T-helper 1 cell (primary cell): ENCODE measurements around the gene ARPC5L.
"Not testable (repeated sequence)": the region's sequence is repeated elsewhere in the genome, so short reads cannot be mapped to it uniquely, and the experiment has no call there.

Experiments used
- DNase-seq, 5 donors: peaks; one replicate each; pipeline ENCODE4 v3.0.0-alpha.2; 2012 to 2020
- total RNA-seq, 4 donors: gene quantifications; one replicate each; lab custom pipeline; 2026; lab: John Stamatoyannopoulos, UW

The ARPC5L gene
- total RNA-seq, result 37.9 to 47.9 (median 39.1) reads per million in 4 donors

DNA sequence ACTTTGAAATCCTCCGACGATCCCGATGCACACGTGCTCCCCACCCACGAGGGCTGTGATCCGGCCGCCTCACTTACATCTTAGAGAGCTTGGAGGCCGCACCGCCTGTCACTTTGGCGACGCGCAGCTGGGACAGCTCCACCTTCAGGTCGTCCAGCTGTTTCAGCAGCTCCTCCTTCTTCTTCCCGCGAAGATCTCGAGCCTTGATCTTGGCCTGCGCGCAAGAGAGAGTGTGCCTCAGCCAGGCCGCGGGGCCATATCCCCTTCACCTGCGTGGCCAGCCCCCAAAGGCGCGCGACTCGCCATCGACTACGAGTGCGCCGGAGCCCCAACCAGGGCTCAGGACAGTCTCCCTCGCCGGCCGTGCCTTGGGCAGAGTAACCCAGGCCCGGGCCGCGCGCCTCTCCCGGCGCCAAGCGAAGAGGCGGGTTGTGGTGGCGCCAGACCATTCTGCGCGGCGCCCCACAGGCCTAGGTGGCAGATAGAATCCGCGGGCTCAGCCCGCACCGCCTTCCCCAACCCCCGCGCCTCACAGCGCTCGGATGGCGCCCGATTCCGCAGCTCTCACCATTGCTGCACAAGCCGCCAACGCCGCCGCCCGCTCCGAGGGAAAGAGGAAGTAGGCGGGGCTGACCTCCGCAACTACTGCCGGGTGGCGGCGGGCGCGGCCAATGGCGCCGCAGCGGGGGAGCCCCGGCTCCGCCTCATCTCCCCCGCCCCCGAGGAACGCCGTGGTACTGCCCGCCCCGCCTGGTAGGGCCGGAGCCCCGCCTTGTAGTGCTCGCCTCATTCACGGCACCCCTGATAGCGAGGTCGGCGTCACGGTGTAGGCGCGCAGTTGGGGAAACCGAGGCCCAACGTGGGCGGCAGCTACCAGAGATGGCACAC lies at the start of gene ARPC5L, which contains the start of gene RPL35:
TSS of gene ARPC5L (plus strand) at position 789 of the 888 bp plus-strand sequence. CDS start 7,161 bp downstream, outside the sequence.
TSS of gene RPL35 (minus strand) at position 616 of the 888 bp plus-strand sequence. CDS start at position 571, 45 bp downstream.
- peak; percentile 91 to 96 (median 94) for DNase-seq

DNA sequence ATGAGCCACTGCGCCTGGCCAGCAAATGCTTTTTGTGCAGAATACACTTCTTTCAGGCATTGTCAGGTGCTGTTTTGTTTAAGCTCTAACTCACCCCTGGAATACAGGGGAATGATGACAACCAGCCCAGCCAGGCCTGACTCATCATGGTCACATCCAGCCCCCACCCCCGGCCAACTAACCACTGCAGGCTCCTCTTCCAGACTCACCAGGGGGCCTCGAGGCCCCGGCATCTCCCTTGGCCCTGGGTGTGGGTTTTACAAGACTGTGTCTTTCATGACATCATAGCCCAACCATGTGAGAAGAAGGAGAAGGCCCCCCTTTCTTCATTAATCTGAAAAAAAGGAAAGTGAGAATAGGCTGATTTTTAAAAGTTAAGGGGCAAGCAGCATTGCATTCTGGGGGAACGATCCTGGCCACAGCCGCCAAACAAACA lies 49.5 kb upstream of the ARPC5L start:
- no peak for DNase-seq

DNA sequence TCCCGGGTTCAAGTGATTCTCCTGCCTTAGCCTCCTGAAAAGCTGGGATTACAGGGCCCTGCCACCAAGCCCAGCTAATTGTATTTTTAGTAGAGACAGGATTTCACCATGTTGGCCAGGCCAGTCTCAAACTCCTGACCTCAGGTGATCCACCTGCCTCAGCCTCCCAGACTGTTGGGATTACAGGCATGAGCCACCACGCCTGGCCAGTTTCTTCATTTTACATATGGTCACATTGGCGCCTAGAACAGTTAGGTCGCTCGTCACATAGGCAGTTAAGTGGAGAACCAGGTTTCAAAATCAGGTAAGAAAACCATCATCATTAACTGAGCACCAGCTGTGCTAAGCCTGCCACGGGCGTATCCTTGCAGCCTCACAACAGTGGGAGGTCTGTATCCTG lies 48.9 kb upstream of the ARPC5L start:
- no peak for DNase-seq

DNA sequence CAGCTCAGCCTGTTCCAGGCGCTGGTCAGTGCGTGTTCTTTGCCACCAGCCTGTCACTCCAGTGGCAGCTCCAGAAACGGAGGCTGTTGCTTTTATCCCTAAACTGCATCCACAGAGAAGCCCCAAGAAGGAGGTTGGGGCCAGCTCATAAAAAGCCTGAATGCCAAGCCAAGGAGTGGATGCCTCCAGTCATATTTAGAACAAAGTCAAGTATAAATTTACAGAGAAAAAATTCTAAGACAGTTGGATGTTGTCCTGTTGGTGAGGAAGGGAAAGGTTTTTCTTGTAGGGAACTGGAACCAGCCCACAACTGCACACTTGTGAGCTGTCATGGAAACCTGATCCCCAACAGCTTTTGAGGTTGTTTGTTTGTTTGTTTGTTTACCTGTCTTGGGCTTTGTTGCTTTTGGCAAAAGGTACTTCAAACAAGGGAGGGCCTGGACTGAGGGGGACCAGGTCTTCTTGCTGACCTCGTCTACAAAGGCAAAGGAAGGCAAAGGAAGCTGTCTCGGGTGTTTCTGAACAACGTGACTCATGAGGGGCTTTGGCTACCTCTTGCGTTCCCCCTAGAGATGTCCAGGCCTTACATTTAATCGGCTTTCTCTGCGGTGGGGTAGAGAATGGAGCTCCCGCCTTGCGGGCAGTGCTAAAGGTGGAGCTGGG lies 48.3 kb upstream of the ARPC5L start:
- DNase-seq, result no peak

DNA sequence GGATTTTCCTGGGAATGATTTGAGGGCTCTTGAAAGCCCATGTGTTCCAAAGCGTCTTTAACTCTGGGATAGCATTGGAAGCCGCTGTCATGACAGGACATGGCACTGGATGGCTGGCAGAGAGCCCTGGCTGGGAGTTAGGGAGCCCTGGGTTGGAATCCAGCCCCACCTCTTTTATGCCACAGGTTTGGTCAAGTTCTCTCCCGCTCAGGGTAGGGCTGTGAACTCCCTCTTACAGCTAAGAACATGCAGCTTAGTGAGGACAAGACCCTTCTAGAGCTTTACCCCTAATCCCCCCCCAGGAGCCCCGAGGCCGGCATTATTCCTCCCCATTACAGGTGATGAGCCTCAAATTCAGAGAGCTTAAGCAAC lies 47.8 kb upstream of the ARPC5L start:
- no peak for DNase-seq

DNA sequence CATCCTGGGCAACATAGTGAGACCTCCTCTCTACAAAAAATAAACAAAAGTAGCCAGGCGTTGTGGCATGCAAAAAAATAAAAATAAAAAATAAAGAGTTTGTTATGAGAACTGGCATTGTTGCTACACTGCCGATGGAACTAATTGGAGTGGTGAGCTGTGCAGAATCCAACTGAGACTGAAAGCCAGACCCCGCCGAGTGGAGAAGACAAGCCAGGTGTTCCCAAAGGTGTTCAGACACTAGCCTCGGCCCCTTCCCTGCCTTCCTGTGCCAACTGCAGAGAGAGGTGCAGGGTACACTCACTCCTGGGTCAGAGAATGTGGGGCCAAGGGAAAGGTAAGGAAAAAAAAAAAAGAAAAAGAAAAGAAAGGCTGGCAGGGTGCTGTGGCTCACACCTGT lies 46.3 kb upstream of the ARPC5L start:
- DNase-seq, result no peak

DNA sequence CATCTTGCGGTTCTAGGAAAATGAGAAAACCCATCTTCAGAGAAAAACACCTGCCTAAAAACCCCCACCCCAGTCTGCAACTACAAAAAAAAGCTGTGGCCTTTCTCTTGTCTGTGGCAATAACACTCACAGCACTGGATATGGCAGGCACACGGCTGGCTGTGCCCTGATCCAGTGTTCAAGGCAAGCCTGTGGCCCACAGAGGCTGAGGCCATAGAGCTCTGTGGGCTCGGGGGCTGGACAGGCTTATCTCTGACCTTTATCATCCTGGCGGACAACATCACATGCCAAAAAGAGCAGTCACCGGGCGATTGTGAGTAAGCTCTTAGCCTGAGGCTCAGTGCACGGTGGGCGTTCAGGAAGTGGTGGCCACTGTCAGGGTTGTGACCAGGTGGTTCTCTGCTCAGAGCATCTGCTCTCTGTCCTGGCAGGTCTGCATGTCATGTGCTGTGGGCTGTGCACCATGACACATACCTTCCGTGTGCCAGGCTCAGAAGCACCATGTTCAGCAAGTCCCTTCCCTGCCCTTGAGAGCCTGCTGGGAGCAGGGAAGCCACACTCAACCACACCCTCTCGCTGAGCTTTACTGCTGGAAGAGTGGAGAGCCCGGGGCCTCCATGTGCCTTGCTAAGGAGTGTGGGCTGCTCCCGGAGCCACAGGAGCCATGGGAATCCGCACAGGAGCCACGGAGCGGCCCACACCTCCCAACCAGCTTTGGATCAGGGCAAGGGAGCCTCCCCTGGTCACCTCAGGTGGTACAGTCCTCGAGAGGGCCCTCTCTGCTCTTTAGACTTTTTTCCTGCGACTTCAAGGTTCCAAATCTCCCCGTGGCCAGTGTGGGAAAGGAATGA lies 43.3 kb upstream of the ARPC5L start:
- DNase-seq, result no peak

DNA sequence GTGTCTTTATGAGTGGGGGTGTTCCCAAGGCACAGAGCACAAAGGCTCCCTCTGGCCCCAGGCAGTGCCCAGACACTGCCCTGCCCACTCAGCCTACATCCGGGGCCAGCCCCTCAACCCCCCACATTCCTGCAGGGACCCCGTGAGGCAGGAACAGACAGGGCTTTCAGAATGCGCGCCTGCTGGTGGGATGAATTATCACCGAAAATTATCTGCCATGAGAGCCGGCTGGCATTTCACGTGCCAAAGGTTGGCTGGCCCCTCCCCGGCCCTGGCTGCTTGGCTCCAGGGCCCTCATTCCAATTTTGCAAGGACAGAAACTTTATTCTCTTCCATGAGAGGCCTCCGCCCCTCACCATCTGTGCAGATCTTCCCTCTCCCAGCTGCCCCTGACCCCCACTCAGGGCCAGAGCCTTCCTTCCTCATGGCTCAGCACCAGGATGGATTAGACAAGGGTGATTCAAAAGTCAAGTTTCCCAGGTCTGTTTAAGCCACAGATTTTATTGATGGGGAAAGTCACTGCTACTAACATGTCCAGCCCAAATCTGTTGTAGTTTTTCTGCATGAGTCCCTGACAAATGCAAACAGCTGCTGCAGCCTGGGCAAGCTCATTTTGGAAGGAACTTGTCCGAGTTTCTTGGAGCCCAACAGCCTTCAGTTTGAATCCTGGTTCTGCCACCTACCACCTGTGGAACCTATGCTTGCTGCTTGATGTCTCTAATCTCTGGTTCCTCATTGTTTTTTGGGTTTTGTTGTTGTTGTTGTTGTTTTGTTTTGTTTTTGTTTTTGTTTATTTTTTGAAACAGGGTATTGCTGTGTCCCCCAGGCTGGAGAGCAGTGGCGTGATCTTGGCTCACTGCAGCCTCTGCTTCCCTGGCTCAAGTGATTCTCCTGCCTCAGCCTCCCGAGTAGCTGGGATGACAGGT lies 41.0 kb upstream of the ARPC5L start:
- no peak for DNase-seq

DNA sequence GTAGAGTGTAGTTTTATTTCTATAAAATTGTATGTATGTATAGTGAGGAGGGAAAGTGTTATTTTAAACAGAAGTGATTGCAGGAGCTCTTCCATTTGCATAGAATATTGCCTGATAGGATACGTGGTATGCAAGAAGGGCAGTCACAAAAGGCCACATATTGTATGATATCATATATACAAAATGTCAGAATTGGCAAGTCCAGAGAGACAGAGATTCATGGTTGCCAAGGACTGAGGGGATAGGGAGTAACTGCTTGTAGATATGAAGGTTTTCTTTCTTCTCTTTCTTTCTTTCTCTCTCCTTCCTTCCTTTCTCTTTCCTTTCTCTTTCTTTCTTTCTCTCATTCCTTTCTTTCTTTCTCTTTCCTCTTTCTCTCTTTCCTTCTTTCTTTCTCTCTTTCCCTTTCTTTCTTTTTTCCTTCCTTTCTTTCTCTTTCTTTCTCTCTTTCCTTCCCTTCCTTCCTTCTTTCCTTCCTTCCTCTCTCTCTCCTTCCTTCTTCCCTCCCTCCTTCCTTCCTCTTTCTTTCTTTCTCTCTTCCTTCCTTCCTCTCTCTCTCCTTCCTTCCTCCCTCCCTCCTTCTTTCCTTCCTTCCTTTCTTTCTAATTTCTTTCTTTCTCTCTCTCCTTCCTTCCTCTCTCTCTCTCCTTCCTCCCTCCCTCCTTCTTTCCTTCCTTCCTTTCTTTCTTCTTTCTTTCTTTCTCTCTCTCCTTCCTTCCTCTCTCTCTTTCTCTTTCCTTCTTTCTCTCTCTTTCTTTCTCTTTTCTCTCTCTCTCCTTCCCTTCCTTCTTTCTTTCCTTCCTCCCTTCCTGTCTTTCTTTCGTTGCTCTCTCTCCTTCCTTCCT lies 33.2 kb upstream of the ARPC5L start:
- no peak for DNase-seq

DNA sequence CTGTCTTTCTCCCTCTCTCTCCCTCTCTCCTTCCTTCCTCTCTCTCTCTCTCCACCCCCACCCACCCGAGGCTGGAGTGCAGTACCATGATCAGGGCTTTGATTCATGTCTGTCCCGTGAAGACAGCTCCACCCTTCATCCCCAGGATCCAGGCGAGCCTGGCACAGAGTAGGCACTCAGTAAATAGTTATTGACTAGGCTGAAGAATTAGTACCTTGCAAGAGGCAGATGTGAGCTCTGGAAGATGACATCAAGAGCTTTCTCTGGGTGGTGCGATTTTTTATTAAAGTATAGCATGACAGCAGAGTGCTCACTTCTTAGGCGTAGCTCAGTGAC lies 32.6 kb upstream of the ARPC5L start:
- DNase-seq, result no peak

DNA sequence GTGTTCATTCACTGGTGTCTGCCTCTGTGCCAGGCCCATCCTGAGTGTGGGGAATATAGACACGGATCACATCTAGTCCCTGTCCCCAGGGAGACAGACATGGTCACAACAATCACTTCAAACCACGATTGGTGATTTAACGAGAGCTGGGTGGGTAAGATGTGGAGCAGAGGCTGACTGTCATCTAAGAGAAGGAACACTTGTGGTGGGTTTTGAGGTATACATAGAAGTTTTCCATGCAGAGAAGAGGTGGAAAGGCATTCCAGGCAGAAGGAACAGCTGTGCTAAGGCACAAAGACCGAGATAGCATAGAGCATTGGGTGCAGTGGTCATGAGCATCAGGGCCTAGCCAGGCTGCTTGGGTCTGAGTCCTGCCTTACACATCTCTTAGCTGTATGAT lies 31.3 kb upstream of the ARPC5L start:
- no peak for DNase-seq

DNA sequence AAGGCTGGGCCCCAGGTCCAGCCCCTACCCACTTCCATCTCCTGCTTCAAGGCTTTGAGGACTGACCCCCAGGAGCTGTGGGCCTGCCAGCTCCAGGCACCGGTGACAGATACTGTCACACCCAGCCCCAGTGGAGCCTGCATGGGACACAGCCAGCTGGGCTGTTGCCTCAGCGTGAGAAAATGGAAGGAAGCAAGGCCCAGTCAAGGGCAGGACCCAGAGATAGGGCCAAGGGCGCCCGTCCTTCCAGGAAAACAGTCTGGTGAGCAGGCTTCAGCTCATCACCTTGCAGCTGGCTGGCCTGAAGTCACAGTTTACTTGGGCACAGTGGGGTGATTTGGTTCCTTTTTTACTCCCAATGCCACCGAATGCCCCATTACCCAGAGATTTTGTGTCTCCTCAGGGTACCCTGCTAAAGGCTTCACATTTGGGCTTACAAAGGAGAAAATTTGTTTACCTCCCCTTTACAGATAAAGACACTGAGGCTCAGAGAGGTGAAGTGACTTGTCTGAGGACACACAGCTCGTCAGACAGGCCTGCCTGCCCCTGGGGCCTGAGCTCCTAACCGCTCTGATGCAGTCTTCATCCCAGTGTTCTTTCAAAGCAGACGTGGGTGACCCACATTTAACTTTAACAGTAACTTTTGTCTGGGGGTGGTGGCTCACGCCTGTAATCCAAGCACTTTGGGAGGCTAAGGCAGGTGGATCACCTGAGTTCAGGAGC lies 30.1 kb upstream of the ARPC5L start:
- no peak for DNase-seq

DNA sequence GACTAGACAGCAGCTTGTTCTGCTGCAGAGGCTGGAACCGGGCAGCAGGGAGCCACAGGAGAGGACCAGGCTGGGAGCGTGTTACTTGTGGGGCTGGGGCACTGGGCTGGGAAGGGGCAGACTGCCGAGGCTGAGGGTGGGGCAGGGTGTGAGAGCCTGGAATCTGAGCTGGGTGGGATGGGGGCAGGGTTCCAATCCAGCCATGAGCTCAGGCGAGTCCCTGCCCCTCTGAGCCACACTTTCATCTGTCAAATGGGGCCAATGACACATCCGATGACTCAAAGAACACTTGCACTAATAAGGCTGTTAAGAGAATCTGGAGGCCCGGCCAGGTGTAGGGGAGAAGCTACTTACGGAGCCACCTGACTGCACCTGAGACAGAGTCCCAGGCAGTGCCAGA lies 27.3 kb upstream of the ARPC5L start:
- no peak for DNase-seq

DNA sequence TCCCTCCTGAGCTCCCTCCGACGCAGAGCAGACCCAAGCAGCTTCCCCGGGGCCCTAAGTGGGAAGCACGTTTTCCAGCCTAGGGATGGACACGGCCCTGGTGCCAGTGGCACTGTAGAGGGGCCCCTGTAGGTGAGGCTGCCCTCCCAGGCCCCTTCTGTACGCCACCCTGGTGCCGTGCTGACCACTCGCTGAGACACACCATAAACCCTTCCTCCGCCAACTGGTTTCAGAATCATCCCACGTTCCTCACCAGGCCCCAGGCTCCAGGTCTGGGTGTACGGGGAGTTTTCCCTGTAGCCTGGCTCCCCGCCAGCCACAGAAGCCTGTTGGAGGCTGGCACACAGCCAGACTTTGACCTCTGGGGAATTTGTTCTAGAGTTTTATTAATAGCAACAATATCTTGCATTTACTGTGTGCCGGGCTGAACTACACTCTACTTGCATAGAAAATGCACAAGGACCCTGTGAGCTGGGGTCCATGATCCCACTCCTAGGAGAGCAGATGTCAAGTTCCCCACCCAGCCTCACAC lies 26.8 kb upstream of the ARPC5L start:
- DNase-seq, result no peak

DNA sequence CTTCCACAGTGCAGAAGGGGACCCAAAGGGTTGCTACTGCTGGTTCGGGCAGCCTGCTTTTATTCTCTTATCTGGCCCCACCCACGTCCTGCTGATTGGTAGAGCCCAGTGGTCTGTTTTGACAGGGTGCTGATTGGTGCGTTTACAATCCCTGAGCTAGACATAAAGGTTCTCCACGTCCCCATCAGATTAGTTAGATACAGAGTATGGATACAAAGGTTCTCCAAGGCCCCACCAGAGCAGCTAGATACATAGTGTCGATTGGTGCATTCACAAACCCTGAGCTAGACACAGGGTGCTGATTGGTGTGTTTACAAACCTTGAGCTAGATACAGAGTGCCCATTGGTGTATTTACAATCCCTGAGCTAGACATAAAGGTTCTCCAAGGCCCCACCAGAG lies 23.8 kb upstream of the ARPC5L start:
- DNase-seq, result not testable (repeated sequence)

DNA sequence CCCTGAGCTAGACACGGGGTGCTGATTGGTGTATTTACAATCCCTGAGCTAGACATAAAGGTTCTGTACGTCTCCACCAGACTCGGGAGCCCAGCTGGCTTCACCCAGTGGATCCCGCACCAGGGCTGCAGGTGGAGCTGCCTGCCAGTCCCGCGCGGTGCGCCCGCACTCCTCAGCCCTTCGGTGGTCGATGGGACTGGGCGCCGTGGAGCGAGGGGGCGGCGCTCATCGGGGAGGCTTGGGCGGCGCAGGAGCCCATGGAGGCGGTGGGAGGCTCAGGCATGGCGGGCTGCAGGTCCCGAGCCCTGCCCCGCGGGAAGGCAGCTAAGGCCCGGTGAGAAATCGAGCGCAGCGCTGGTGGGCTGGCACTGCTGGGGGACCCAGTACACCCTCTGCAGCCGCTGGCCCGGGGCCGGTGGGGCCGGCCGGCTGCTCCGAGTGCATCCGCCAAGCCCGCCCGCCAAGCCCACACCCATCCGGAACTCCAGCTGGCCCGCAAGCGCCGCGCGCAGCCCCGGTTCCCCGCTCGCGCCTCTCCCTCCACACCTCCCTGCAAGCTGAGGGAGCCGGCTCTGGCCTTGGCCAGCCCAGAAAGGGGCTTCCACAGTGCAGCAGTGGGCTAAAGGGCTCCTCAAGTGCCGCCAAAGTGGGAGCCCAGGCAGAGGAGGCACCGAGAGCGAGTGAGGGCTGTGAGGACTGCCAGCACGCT lies 23.2 kb upstream of the ARPC5L start:
- not testable (repeated sequence) for DNase-seq

DNA sequence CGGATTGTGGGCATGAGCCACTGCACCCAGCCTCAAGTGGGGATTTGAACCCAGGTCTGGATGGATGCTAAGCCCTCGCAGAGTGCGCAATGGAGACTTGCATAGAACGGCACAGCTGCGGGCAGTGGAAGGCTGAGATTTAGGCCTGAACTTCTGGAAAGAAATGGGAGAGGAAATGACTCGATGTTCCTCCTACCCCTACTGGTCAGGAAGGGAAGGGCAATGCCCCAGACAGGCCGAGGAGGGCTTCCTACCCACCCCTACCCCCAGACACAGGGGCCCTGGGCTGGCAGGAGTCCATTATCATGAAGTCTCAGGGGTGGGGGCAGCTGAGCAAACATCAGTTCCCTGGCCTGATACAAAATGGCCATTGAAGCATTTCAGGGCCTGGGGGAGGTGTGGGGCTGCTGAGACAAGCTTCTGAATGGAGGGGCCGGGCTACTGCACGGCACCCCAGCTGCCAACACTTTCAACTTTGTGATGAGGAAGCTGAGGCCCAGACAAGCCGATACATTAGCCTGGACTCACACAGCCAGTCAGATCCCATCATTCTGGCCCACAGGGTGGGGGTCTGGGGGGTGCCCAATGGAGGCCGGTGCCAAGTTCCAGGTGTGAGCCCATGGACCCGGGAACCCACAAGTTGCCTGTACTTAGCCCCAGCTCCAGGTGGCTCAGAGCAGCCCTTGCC lies 22.2 kb upstream of the ARPC5L start:
- no peak for DNase-seq

DNA sequence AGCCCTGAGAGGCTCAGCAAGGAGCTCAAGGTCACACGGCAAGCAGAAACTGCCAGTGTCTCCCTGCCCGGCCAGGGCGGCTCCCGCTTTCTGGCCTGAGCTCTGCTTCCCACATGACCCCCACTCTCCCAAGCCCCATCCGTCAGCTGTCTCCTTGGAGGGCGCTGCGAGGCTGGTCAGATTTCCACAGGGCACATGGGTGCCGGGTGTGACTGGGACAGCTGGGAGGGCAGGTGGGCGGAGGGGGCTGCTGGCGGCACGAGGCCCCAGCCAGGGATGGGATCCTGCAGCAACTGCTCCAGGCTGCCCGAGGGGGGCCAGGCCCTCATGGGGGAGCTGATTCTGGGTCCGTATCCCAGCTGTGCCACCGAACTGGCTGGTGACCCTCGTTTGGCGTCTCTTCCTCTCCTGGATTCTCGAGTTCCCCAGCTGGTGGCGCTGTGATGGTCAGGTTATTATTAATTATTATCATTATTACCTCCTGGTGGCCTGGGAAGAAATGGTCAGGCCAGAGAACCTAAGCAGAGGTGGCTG lies 21.6 kb upstream of the ARPC5L start:
- DNase-seq, result no peak
